Mesendoderm (in vitro differentiated cells): ENCODE results near the gene DAGLA.

ENCODE experiments used
- DNase-seq: peaks from one replicate; pipeline ENCODE4 v3.0.0; 2013
- H2AK5ac ChIP-seq: 2 replicates; pipeline ENCODE4 v1.6.1; 2013; ENCODE audit warnings: low read length, inconsistent platforms
- H2BK120ac ChIP-seq: 2 replicates; pipeline ENCODE4 v1.6.1; 2013; ENCODE audit warnings: low read depth, mild to moderate bottlenecking, low read length, moderate library complexity, mixed read lengths
- H2BK15ac ChIP-seq: replicated peaks from 2 replicates; pipeline ENCODE4 v1.6.1; 2013; ENCODE audit warnings: low read depth, mild to moderate bottlenecking, moderate library complexity
- H2BK5ac ChIP-seq: 2 replicates; pipeline ENCODE4 v1.6.1; 2013; ENCODE audit warnings: low read length, inconsistent platforms
- H3K18ac ChIP-seq: 2 replicates; pipeline ENCODE4 v1.6.1; 2013; ENCODE audit warnings: mild to moderate bottlenecking, low read length, mixed read lengths
- H3K23ac ChIP-seq: one replicate; pipeline ENCODE4 v1.6.1; 2013; ENCODE audit warnings: low read length
- H3K27ac ChIP-seq: 2 replicates; pipeline ENCODE4 v1.5.1; 2013; ENCODE audit warnings: low read depth, mild to moderate bottlenecking, inconsistent platforms, low read length, moderate library complexity
- H3K27me3 ChIP-seq: 2 replicates; pipeline ENCODE4 v1.6.1; 2013; ENCODE audit warnings: low read length, control low read depth, mild to moderate bottlenecking, inconsistent platforms; ENCODE audit not compliant: insufficient read depth, poor library complexity
- H3K36me3 ChIP-seq: 2 replicates; pipeline ENCODE4 v1.6.1; 2013; ENCODE audit warnings: low read length, inconsistent platforms; ENCODE audit not compliant: control insufficient read depth, insufficient read depth
- H3K4ac ChIP-seq: one replicate; pipeline ENCODE4 v1.6.1; 2013; ENCODE audit warnings: low read depth, mild to moderate bottlenecking, low read length, moderate library complexity
- H3K4me1 ChIP-seq: 2 replicates; pipeline ENCODE4 v1.6.1; 2013; ENCODE audit warnings: low read depth, low read length, inconsistent platforms; ENCODE audit not compliant: control insufficient read depth
- H3K4me2 ChIP-seq: 2 replicates; pipeline ENCODE4 v1.6.1; 2013; ENCODE audit warnings: low read length
- H3K4me3 ChIP-seq: 2 replicates; pipeline ENCODE4 v1.5.1; 2013; ENCODE audit warnings: mild to moderate bottlenecking, low read length
- H3K56ac ChIP-seq: one replicate; pipeline ENCODE4 v1.6.1; 2013; ENCODE audit warnings: low read length
- H3K79me1 ChIP-seq: 2 replicates; pipeline ENCODE4 v1.6.1; 2013; ENCODE audit warnings: low read length, inconsistent platforms
- H3K79me2 ChIP-seq: 2 replicates; pipeline ENCODE4 v1.6.1; 2013; ENCODE audit warnings: mild to moderate bottlenecking, low read length; ENCODE audit not compliant: control insufficient read depth, insufficient read depth
- H3K9ac ChIP-seq: 2 replicates; pipeline ENCODE4 v1.6.1; 2013; ENCODE audit warnings: low read length, inconsistent platforms
- H4K5ac ChIP-seq: one replicate; pipeline ENCODE4 v1.6.1; 2013; ENCODE audit warnings: low read length
- H4K8ac ChIP-seq: one replicate; pipeline ENCODE4 v1.6.1; 2013; ENCODE audit warnings: low read depth, mild to moderate bottlenecking, control low read depth, low read length, moderate library complexity
- WGBS: extraction: QIAGEN DNeasy Blood & Tissue Kit; methylation state at CpG from one replicate; pipeline ENCODE4 v1.1.7; 2013; ENCODE audit warnings: low lambda C conversion rate, missing lambda C conversion rate; ENCODE audit not compliant: insufficient coverage; ENCODE audit errors: extremely low coverage; 5-methylcytosine and 5-hydroxymethylcytosine counted together

DAGLA gene

GRCh38 chr11:61792310-61793082 is 112.3 kb downstream of the DAGLA start, which contains the start of the genes FEN1 and TMEM258:
Gene FEN1 (plus strand): TSS chr11:61792911. CDS start chr11:61795362, 2,451 bp downstream.
Gene TMEM258 (minus strand): TSS chr11:61792599. CDS start chr11:61792558, 41 bp downstream.
- peak within 1 kb of the TSS; percentile 99 for H4K5ac ChIP-seq
- no peak within 1 kb of the TSS for H4K8ac ChIP-seq
- WGBS, result no CpG with 5 or more reads among the region's 61 CpGs
- peak within 1 kb of the TSS; percentile 100 for H2BK5ac ChIP-seq
- peak; percentile 98 for DNase-seq
- H3K4me2 ChIP-seq, result peak within 1 kb of the TSS; percentile 88
- peak within 1 kb of the TSS; percentile 43 for H2AK5ac ChIP-seq
- peak within 1 kb of the TSS; percentile 87 for H3K27ac ChIP-seq
- H3K79me2 ChIP-seq, result peaks cover 44% of the 10 kb centered on the region
- H3K9ac ChIP-seq, result peak within 1 kb of the TSS; percentile 96
- peak within 1 kb of the TSS; percentile 93 for H3K4me3 ChIP-seq
- H3K27me3 ChIP-seq, result no peaks in the 10 kb centered on the region
- peak within 1 kb of the TSS; percentile 69 for H2BK120ac ChIP-seq
- H3K4ac ChIP-seq, result peak within 1 kb of the TSS; percentile 94
- peak within 1 kb of the TSS; percentile 100 for H3K23ac ChIP-seq
- H3K18ac ChIP-seq, result peak within 1 kb of the TSS; percentile 75
- H3K4me1 ChIP-seq, result no peaks in the 10 kb centered on the region
- H3K79me1 ChIP-seq, result peaks cover 19% of the 10 kb centered on the region
- H3K36me3 ChIP-seq, result peaks cover 6% of the 10 kb centered on the region
- H3K56ac ChIP-seq, result peak within 1 kb of the TSS; percentile 100
- no peak within 1 kb of the TSS for H2BK15ac ChIP-seq

GRCh38 chr11:61793083-61793828 is 113.1 kb downstream of the DAGLA start:
- H3K79me1 ChIP-seq, result peaks cover 19% of the 10 kb centered on the region
- H3K27me3 ChIP-seq, result no peaks in the 10 kb centered on the region
- H3K4me1 ChIP-seq, result no peaks in the 10 kb centered on the region
- no peak overlapping the region for H4K5ac ChIP-seq
- peak overlapping the region; percentile 21 for H3K27ac ChIP-seq
- no peak overlapping the region for H3K23ac ChIP-seq
- H2BK120ac ChIP-seq, result no peak overlapping the region
- H3K79me2 ChIP-seq, result peaks cover 44% of the 10 kb centered on the region
- H3K18ac ChIP-seq, result peak overlapping the region; percentile 54
- H3K56ac ChIP-seq, result peak overlapping the region; percentile 100
- H4K8ac ChIP-seq, result no peak overlapping the region
- WGBS, result no CpG with 5 or more reads among the region's 29 CpGs
- no peak for DNase-seq
- peak overlapping the region; percentile 93 for H3K4me3 ChIP-seq
- no peak overlapping the region for H2BK15ac ChIP-seq
- H3K9ac ChIP-seq, result peak overlapping the region; percentile 96
- H3K36me3 ChIP-seq, result peaks cover 3% of the 10 kb centered on the region
- H3K4ac ChIP-seq, result peak overlapping the region; percentile 72
- H2AK5ac ChIP-seq, result peak overlapping the region; percentile 43
- H2BK5ac ChIP-seq, result no peak overlapping the region
- H3K4me2 ChIP-seq, result peak overlapping the region; percentile 88

- Histone ChIP-seq H3K4ac (no peak overlapping the region), H3K36me3 (peaks cover 1% of the 10 kb centered on the region), H3K79me2 (peaks cover 44% of the 10 kb centered on the region), H2BK5ac (no peak overlapping the region), H3K56ac (peak overlapping the region; percentile 100), H3K18ac (no peak overlapping the region), H3K79me1 (peaks cover 19% of the 10 kb centered on the region), H2BK120ac (no peak overlapping the region), H3K4me3 (peak overlapping the region; percentile 93), H3K9ac (peak overlapping the region; percentile 96), H2BK15ac (no peak overlapping the region), H3K4me1 (no peaks in the 10 kb centered on the region), H3K23ac (no peak overlapping the region), H3K27me3 (no peaks in the 10 kb centered on the region), H4K8ac (no peak overlapping the region), H3K4me2 (peak overlapping the region; percentile 88), H3K27ac (no peak overlapping the region), H4K5ac (no peak overlapping the region), H2AK5ac (no peak overlapping the region)
- no CpG with 5 or more reads among the region's 3 CpGs for WGBS
- no peak for DNase-seq
Observed at GRCh38 chr11:61793829-61794204, 113.6 kb downstream of the DAGLA start.

- Histone ChIP-seq H2BK5ac (no peak overlapping the region), H3K56ac (peak overlapping the region; percentile 17), H2BK15ac (no peak overlapping the region), H3K4me1 (no peaks in the 10 kb centered on the region), H3K18ac (no peak overlapping the region), H3K9ac (peak overlapping the region; percentile 35), H3K79me2 (peaks cover 44% of the 10 kb centered on the region), H3K4me2 (no peak overlapping the region), H3K27me3 (no peaks in the 10 kb centered on the region), H3K79me1 (peaks cover 21% of the 10 kb centered on the region), H4K5ac (no peak overlapping the region), H3K36me3 (peaks cover 5% of the 10 kb centered on the region), H3K23ac (no peak overlapping the region), H4K8ac (no peak overlapping the region), H2BK120ac (no peak overlapping the region), H2AK5ac (no peak overlapping the region), H3K4ac (no peak overlapping the region), H3K4me3 (no peak overlapping the region), H3K27ac (no peak overlapping the region)
- no peak for DNase-seq
- 100% methylated on average over 1 of the region's 4 CpGs for WGBS
Observed at GRCh38 chr11:61794579-61794978, 114.4 kb downstream of the DAGLA start.

- Histone ChIP-seq H3K79me1 (peaks cover 18% of the 10 kb centered on the region), H3K79me2 (peaks cover 44% of the 10 kb centered on the region), H3K36me3 (peaks cover 5% of the 10 kb centered on the region), H3K27me3 (no peaks in the 10 kb centered on the region), H4K8ac (no peak overlapping the region), H4K5ac (no peak overlapping the region), H3K4me1 (no peaks in the 10 kb centered on the region), H3K27ac (no peak overlapping the region), H2BK120ac (no peak overlapping the region), H3K9ac (no peak overlapping the region), H3K4me3 (no peak overlapping the region), H3K4ac (no peak overlapping the region), H3K56ac (no peak overlapping the region), H3K18ac (no peak overlapping the region), H2BK15ac (no peak overlapping the region), H3K4me2 (no peak overlapping the region), H3K23ac (no peak overlapping the region), H2AK5ac (no peak overlapping the region), H2BK5ac (no peak overlapping the region)
- DNase-seq, result no peak
- WGBS, result no CpG with 5 or more reads among the region's 12 CpGs
Observed at GRCh38 chr11:61795459-61795858, 115.3 kb downstream of the DAGLA start.
